Muscle layer of colon (tissue), 2 donors: ENCODE measurements around the gene SLC6A17.

Experiments
- H3K27ac ChIP-seq: one replicate; pipeline ENCODE4 v1.7.0; 2013; ENCODE audit warnings: low read depth, mild to moderate bottlenecking, low read length, moderate library complexity
- H3K27me3 ChIP-seq, 2 donors: one replicate each; pipeline ENCODE4 v1.7.0; 2013; ENCODE audit warnings: low read length in 2 of 2, mild to moderate bottlenecking in 2 of 2; ENCODE audit not compliant: insufficient read depth in 2 of 2, control insufficient read depth in 1 of 2
- H3K36me3 ChIP-seq: one replicate; pipeline ENCODE4 v1.7.0; 2013; ENCODE audit warnings: mild to moderate bottlenecking, low read length; ENCODE audit not compliant: insufficient read depth
- H3K4me1 ChIP-seq: one replicate; pipeline ENCODE4 v1.7.0; 2013; ENCODE audit warnings: mild to moderate bottlenecking, low read length; ENCODE audit not compliant: insufficient read depth
- H3K4me3 ChIP-seq, 2 donors: one replicate each; pipeline ENCODE4 v1.7.0; 2013; ENCODE audit warnings: low read length in 2 of 2, low read depth in 1 of 2, mild to moderate bottlenecking in 1 of 2, moderate library complexity in 1 of 2
- H3K9ac ChIP-seq: one replicate; pipeline ENCODE4 v1.7.0; 2013; ENCODE audit warnings: low read length
- H3K9me3 ChIP-seq: one replicate; pipeline ENCODE4 v1.7.0; 2013; ENCODE audit warnings: mild to moderate bottlenecking, low read length
- donor health status: abdominal sarcoma.
- donor health status: Adenocarcinoma of cecum.

The SLC6A17 gene

GRCh38 chr1:110150330-110151174 is at the start of gene SLC6A17:
Gene SLC6A17, plus strand, starts transcription at chr1:110150494. Its CDS starts 16,436 bp downstream, at chr1:110166930.
- H3K27me3 ChIP-seq = peaks cover 7 to 31% of the 10 kb centered on the region in 2 donors
- no peak within 1 kb of the TSS for H3K9ac ChIP-seq
- H3K4me1 ChIP-seq = no peaks in the 10 kb centered on the region
- H3K4me3 ChIP-seq = no peak within 1 kb of the TSS
- H3K9me3 ChIP-seq = no peaks in the 10 kb centered on the region
- H3K36me3 ChIP-seq = no peaks in the 10 kb centered on the region
- H3K27ac ChIP-seq = no peak within 1 kb of the TSS

DNA sequence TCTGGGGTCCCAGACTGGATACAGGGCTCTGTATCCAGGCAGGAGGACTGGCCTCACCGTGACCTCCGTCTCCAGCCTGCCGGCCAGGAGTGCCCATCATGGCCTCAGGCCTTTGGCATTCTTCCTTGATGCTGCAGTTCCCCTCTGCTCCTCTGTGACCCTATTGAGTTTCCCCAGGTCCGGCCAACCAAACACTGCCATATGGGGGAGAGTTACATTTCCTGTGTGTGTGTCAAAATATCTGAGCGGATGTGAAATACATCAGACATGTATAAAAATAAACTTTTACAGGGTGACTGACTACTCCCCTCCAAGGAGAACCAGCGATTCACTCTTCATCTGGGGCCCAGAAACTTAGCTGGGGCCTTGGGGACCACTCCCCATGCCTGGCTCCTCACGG is 48.2 kb upstream of the SLC6A17 start:
- Histone ChIP-seq H3K4me3 (no peak overlapping the region), H3K27ac (no peak overlapping the region), H3K9me3 (no peaks in the 10 kb centered on the region), H3K4me1 (no peaks in the 10 kb centered on the region), H3K9ac (no peak overlapping the region), H3K27me3 (peaks cover 0 to 6% of the 10 kb centered on the region in 2 donors), H3K36me3 (no peaks in the 10 kb centered on the region)

GRCh38 chr1:110106013-110106941 is 44.0 kb upstream of the SLC6A17 start:
- no peaks in the 10 kb centered on the region for H3K36me3 ChIP-seq
- no peak overlapping the region for H3K9ac ChIP-seq
- no peaks in the 10 kb centered on the region for H3K9me3 ChIP-seq

DNA sequence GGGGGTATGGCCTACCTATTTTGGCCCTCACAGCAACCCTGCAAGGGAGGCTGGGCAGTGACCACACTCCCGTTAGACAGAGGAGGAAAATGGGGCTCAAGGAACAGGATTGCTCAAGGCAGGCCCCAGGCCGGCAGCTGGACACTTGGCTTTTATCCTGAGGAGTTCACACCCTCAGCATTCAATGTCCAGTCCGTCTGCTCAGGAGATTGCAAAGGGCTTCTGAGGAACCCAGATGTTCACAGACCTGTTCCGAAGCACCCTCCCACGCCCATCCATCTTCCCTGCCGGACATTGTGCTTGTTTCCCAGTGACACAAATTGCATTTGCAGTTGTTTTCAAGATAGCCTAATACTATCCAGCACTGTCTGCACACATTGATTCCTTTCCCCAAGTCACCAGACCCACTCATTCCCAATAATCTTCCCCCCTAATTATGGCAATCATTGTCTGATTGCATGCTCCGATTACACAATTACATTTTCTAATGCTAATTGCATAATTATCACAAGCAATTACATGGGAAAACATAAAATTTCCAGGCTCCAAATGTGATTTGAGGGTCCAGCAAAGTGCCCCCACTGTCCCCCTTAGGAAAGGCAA is 42.3 kb upstream of the SLC6A17 start:
- Histone ChIP-seq H3K27ac (no peak overlapping the region), H3K27me3 (no peaks in the 10 kb centered on the region)

More at GRCh38 chr1:110106013-110106941, 44.0 kb upstream of the SLC6A17 start:
- Histone ChIP-seq H3K27me3 (no peaks in the 10 kb centered on the region), H3K27ac (no peak overlapping the region), H3K4me1 (no peaks in the 10 kb centered on the region), H3K4me3 (no peak overlapping the region)

GRCh38 chr1:110111081-110111480 is 39.2 kb upstream of the SLC6A17 start:
- Histone ChIP-seq H3K27ac (no peak overlapping the region), H3K36me3 (no peaks in the 10 kb centered on the region), H3K4me3 (no peak overlapping the region), H3K9me3 (no peaks in the 10 kb centered on the region), H3K9ac (no peak overlapping the region), H3K27me3 (no peaks in the 10 kb centered on the region), H3K4me1 (no peaks in the 10 kb centered on the region)

More for the DNA sequence above, 42.3 kb upstream of the SLC6A17 start:
- Histone ChIP-seq H3K9me3 (no peaks in the 10 kb centered on the region), H3K9ac (no peak overlapping the region), H3K36me3 (no peaks in the 10 kb centered on the region), H3K4me3 (no peak overlapping the region), H3K4me1 (no peaks in the 10 kb centered on the region)

- Histone ChIP-seq H3K27me3 (no peaks in the 10 kb centered on the region), H3K4me1 (no peaks in the 10 kb centered on the region), H3K36me3 (no peaks in the 10 kb centered on the region), H3K9ac (no peak within 1 kb of the TSS), H3K4me3 (no peak within 1 kb of the TSS), H3K27ac (no peak within 1 kb of the TSS), H3K9me3 (no peaks in the 10 kb centered on the region)
These were observed 38.2 kb upstream of the SLC6A17 start, which contains the start of gene UBL4B for GRCh38 chr1:110112143-110112542. Gene UBL4B, plus strand, starts transcription at chr1:110112443. Its CDS starts 92 bp downstream, at chr1:110112535.

- Histone ChIP-seq H3K27me3 (no peaks in the 10 kb centered on the region), H3K27ac (no peak overlapping the region), H3K9ac (no peak overlapping the region), H3K4me1 (no peaks in the 10 kb centered on the region), H3K9me3 (no peaks in the 10 kb centered on the region), H3K36me3 (no peaks in the 10 kb centered on the region), H3K4me3 (no peak overlapping the region)
These were observed 37.6 kb upstream of the SLC6A17 start for GRCh38 chr1:110112656-110113055.

- Histone ChIP-seq H3K27me3 (no peaks in the 10 kb centered on the region), H3K36me3 (no peaks in the 10 kb centered on the region), H3K9me3 (no peaks in the 10 kb centered on the region), H3K4me1 (no peaks in the 10 kb centered on the region), H3K4me3 (no peak overlapping the region), H3K9ac (no peak overlapping the region), H3K27ac (no peak overlapping the region)
These were observed 36.7 kb upstream of the SLC6A17 start for GRCh38 chr1:110113551-110113950.

- Histone ChIP-seq H3K9me3 (no peaks in the 10 kb centered on the region), H3K4me1 (no peaks in the 10 kb centered on the region), H3K9ac (no peak overlapping the region), H3K36me3 (no peaks in the 10 kb centered on the region), H3K27me3 (no peaks in the 10 kb centered on the region), H3K4me3 (no peak overlapping the region), H3K27ac (no peak overlapping the region)
These were observed 36.1 kb upstream of the SLC6A17 start for GRCh38 chr1:110114173-110114572.

DNA sequence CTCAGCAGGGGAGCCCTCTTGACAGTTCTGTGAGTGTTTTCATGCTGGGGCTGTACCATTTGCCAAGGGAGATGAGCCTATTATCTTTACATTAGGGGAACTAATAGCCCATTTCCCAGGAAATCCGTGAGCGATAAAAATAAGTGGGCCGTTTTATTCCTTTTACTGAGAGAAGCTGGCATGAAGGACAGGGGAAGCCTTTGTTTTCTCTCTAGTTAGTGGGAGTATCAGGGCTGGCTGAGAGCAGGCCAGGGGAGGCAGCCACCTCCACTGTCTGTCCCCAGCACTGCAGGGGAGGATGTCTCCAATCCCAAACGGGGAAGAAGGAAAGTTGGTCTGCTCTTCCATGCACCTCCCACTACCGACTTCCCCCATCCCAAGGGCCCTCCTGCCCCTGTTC is 35.5 kb upstream of the SLC6A17 start:
- no peaks in the 10 kb centered on the region for H3K36me3 ChIP-seq
- H3K27me3 ChIP-seq = no peaks in the 10 kb centered on the region
- no peak overlapping the region for H3K9ac ChIP-seq
- no peak overlapping the region for H3K4me3 ChIP-seq
- no peaks in the 10 kb centered on the region for H3K9me3 ChIP-seq
- H3K27ac ChIP-seq = no peak overlapping the region
- H3K4me1 ChIP-seq = no peaks in the 10 kb centered on the region
